RWPE1 (cell line): ENCODE measurements around the gene CASP1.
"Not testable (repeated sequence)": the region's sequence is repeated elsewhere in the genome, so short reads cannot be mapped to it uniquely, and the experiment has no call there.

ENCODE experiments used
- CTCF ChIA-PET: fragments of 350-600 bp; sonication (Branson Sonifier 250); formaldehyde crosslinking; extraction: SDS; loops from one replicate; lab custom pipeline; 2021; lab: Yijun Ruan, JAX
- POLR2A ChIA-PET: fragments of 400-600 bp; formaldehyde crosslinking; extraction: SDS; loops from one replicate; lab custom pipeline; 2020; ENCODE audit warnings: antibody characterized with exemption; ENCODE audit not compliant: low non-redundant PET; lab: Yijun Ruan, JAX
- DNase-seq: peaks from one replicate; pipeline ENCODE4 v3.0.0; 2012; ENCODE audit warnings: low spot score
- H3K27ac ChIP-seq: fragments of 450-650 bp; 2 replicates; pipeline ENCODE4 v1.5.1; 2017
- TF ChIP-seq, protein P1 (sequence below): fragments of 450-650 bp; conservative IDR thresholded peaks from 2 replicates; pipeline ENCODE4 v1.5.1; 2017; ENCODE audit warnings: low read depth, mild to moderate bottlenecking

The CASP1 gene

DNA sequence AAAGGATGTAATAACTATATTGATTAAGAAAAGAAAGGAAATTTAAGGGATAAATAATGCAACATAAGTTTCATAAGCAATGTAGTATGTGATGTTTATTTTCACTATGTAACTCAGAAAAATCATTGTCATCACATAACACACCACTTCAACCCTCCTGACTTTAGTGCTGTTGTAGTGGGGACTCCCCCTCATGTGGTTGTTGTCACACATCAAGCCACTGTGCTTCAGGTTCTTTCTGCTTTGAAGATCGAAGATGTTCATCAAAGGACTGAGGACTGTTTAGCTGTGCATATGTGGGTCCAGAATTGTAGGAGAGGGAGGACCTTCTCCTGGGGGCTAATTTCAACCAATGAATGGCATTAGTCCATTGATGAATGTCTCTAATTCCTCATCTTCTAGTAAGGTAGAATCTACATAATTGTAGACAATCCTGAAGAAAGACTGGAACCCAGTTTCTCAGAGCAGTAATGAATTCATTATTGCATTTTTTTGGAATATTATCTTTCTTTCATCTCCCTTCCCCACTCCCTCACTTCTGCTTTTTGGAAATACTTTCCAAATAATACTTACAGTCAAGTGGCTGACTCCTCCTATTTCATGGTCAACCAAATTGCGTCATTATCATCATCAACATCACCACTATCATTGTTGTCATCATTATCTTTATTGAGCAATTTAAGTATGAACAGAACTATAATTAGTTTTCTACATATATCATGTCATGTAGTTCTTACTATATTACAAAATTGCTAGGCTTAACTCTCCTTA lies 20.0 kb upstream of the CASP1 start:
- H3K27ac ChIP-seq, result no peak overlapping the region
- DNase-seq, result no peak
- TF ChIP-seq, protein P1, sequence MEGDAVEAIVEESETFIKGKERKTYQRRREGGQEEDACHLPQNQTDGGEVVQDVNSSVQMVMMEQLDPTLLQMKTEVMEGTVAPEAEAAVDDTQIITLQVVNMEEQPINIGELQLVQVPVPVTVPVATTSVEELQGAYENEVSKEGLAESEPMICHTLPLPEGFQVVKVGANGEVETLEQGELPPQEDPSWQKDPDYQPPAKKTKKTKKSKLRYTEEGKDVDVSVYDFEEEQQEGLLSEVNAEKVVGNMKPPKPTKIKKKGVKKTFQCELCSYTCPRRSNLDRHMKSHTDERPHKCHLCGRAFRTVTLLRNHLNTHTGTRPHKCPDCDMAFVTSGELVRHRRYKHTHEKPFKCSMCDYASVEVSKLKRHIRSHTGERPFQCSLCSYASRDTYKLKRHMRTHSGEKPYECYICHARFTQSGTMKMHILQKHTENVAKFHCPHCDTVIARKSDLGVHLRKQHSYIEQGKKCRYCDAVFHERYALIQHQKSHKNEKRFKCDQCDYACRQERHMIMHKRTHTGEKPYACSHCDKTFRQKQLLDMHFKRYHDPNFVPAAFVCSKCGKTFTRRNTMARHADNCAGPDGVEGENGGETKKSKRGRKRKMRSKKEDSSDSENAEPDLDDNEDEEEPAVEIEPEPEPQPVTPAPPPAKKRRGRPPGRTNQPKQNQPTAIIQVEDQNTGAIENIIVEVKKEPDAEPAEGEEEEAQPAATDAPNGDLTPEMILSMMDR, result no peak
- ChIA-PET CTCF (no interaction called here), POLR2A (no interaction called here)

DNA sequence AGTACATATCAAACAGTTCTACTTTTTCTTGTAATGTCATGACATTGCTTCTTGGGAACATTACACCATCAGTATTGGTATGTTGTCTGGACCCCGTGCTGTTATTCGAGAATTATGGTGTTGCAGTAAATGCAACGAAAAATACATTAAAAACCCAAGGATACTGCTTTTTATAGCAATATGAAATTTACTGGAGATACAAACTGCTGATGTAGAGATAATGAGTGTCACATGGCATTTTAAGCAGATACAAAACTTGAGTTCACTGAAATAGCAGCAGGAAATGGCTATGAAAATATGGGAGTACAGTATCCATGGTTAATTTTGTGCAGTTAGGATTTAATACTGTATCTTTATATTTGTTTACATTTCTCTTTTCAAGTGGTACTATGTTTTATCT lies 17.5 kb upstream of the CASP1 start:
- no peak for DNase-seq
- H3K27ac ChIP-seq, result no peak overlapping the region
- TF ChIP-seq, protein P1, result no peak
- ChIA-PET POLR2A (no interaction called here), CTCF (no interaction called here)

DNA sequence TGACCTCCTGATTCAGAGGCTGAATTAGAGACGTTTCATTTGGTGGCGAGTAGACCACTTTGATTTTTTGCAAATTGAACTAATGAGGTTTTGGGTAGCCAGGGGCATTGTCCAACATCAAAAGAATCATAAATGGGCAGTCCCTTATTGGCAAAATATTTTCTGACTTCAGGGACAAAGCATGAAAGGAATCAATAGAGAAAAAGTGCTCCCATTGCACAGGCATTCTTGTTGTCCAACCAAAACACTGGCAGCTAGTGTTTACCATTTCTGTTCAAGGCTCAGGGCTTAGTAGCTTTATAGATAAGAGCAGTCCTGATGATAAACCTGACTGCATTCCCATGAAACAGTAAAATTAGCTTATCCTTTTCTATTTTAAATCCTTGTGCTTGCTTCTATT lies 16.6 kb upstream of the CASP1 start:
- ChIA-PET CTCF (no interaction called here), POLR2A (no interaction called here)
- DNase-seq, result no peak
- no peak overlapping the region for H3K27ac ChIP-seq
- TF ChIP-seq, protein P1, result no peak

DNA sequence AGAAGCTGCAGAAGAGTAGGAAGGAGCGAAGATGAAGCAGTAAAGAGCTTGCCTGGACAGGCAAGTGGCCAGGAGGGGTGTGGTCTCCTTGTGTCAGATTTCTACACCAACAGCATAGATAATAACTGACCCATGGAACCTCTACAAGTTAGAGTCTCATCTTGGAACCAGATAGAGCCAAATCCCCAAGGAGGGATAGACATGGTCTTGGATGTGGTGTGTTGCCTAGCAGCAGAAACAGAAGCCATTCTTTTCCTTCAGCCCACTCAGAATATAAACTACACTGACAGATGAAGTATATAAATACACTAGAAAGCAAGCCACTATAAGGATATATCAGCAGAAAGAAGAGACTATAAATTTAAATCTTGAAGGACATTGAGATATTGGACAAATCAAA lies 14.5 kb upstream of the CASP1 start:
- POLR2A ChIA-PET, result no interaction called here
- CTCF ChIA-PET, result no interaction called here
- H3K27ac ChIP-seq, result no peak overlapping the region
- TF ChIP-seq, protein P1, result no peak
- no peak for DNase-seq

DNA sequence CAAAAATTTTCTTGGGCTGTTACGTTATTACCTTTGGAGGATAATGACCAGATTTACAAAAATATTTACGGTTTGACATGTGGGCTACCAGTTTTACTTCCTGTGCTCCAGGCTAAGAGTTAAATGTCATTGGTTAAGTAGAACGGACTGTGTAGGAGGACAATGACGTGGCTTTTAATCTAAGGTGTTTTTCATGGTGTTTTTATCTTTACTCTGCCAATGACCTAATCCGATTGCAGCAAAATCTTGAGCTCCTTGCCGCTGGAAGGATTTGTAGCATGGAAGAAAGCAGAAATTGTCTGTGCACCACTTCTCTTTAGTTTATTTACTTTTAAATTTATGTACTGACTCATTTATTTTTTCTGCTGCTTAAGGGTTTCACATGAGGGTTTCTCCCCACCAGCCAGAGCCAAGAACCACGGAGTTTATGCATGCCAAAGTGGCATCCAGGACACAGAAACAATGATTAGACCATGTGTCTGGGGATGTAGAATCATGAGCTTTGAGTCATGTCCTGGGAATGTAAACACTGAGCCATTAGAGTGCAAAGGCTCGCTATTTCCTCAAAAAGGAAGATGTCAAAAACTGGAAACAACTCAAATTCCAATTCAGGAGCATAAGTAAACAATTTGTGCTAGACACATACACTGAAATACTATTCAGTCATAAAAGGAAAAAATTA lies 12.1 kb upstream of the CASP1 start:
- DNase-seq, result peak; percentile 82
- TF ChIP-seq, protein P1, result no peak
- no peak overlapping the region for H3K27ac ChIP-seq
- ChIA-PET POLR2A (no interaction called here), CTCF (interaction anchor here (0.7 kb wide), 1 partner anchor 1592 kb away, joined by 3 read pairs; no protein-coding TSS in a partner anchor)

DNA sequence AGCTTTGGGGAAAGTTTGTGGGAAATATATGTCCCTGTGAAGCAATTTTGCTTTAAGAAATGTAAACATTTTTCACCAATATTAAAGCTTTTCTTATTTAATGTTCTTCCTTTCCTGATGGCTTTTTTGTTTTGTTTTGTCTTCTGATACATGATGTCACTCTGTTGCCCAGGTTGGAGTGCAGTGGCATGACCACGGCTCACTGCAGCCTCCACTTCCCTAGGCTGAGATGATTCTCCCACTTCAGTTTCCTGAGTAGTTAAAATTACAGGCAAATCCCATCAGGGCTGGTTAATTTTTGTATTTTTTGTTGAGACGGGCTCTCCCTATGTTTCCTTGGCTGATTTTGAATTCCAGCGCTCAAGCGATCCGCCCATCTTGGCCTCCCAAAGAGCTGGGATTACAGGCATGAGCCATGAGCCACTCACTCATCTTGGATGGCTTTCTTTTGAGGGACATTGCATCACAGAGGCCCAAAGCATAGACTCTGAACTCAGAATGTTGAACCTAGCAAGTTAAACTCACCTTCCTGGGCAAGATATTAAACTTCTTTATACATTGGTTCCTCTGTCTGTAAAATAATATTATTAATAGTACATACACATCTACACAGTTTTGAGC lies 10.8 kb upstream of the CASP1 start:
- CTCF ChIA-PET, result no interaction called here
- POLR2A ChIA-PET, result no interaction called here
- DNase-seq, result no peak
- TF ChIP-seq, protein P1, result no peak
- no peak overlapping the region for H3K27ac ChIP-seq

DNA sequence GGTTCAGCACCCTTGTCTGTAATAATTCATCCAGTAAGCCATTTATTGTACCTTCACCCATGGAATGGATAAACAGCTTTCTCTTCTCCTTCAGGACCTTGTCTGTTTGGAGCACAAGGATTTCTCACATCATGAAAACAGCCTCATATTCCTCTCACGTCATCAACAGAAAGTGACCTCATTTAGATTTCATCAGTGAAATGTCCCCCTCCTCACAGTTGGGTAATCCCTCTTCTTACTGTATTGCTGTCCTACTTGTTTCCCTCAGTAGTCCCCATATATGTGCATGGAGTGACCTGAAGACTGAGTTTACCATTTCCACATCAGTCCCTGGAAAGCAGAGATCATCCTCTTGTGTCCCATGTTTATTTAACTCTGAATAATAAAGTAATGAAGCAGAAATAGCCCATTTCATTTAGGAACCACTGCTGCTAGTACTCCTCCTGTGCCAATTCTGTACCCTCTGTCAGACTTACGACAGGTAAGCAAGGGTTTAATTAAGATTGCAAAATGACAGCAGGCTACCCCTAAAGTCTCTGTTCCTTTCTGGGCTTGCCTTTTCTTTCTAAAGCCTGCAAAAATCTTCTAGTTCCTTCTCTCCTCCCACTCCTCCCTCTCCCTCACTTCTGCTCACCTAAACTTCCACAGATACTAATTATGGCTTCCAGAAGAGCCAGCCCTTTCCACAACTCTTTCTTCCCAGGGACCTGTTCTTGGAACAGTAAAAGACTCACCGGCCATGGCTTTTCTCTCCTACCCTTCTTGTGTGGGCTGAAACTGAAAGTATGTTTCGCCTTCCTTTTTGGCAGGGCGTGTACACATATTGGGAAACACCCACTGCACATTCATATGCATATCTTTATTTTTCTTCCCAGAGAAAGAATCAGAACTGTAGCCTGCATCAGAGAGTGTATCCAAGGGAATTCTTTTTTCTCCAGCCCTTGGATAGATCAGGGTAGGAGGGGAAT lies 9.9 kb upstream of the CASP1 start, which contains the start of gene CARD16:
Gene CARD16 (minus strand): TSS at position 779 of the 968 bp plus-strand sequence. CDS start 38 bp downstream, at position 741.
- H3K27ac ChIP-seq, CTCF ChIA-PET: not testable (repeated sequence)
- peak; percentile 26 for DNase-seq

More for the DNA sequence above, 9.9 kb upstream of the CASP1 start, which contains the start of gene CARD16:
- POLR2A ChIA-PET, result not testable (repeated sequence)
